Measurements from ENCODE around the gene SGCD.

The SGCD gene

GRCh38 chr5:156326718-156327259, at the start of gene SGCD:
SGCD (plus strand) TSS chr5:156327164.
- DNase-seq (ENCODE audit: low spot score): peak; percentile 82

DNA sequence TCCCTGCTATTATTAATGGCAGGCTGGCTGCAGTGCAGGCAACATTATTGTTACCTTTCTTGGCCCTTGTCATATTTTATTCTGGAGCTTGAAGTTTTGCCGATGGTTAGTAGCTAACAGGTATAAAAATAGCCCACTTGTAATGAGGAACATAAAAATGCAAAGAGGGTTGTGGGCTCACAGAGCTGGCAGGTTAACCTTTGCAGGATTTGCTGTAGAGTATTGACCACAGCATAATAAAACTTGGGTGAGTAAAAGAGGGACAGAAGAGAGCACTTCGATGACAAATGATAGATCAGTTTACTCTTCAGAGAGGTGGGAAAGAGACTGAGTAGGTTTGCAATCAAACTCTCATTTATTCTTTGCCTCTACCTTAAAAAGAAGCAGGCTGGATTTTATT, 49.7 kb upstream of the SGCD start:
- DNase-seq (ENCODE audit: low spot score): no peak

DNA sequence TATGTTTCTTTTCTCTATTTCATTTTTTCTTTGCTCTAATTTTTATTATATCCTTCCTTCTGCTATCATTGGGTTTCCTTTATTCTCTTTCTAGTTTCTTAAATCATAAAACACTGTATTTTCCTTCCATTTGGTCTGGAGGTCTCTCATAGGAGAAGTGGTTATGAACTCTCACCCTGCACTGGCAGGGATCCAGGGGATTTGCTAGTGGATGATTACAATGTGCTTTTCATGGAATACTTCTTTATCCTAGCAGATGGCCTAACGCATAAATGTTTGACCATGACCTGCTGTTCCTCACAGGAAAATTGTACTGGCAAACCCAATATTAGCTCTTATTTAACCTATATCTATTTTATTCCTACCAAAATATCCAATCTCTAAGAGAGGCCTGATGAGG, 31.5 kb upstream of the SGCD start:
- DNase-seq (ENCODE audit: low spot score): no peak

GRCh38 chr5:156310115-156310514, 16.8 kb upstream of the SGCD start:
- no peak for DNase-seq (ENCODE audit: low spot score)

DNA sequence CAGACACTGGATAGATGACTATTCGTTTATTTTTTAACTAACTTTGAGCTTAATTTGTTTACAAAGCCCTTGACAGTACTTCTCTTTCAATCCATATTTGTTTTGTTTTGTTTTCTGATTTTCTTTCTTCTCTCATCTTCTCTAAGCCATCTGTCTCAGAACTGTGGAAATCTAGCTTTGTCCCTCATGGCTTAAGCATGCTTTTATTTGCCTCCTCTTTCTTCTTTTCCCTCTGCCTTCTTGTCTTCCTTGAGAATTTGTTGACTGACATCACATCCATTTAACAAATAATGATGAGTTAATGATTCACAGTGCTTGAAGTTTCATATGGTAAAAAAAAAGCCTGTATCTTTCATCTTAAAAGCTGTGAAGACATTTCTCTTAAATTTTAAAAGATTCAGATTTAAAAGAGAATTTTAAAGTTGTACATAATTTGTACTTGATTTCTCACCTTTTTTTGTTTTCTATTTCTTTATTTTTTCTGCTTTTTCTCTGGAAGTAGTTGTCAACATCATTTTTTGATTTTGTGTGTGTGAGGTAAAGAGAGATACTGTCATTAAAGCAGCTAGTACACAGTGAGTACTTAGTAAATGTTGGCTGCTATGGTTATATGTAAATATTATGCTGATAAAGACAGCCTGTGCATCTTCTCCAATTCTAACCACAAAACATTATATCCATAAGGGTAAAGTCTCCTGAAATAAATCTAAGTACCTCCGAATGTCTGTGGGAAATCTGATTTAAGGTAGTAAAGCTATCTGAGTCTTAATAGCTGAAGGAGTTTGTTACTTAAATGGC, 13.9 kb upstream of the SGCD start:
- DNase-seq (ENCODE audit: low spot score): no peak

GRCh38 chr5:156314416-156314815, 12.5 kb upstream of the SGCD start:
- no peak for DNase-seq (ENCODE audit: low spot score)

- DNase-seq (ENCODE audit: low spot score): no peak
Measured at GRCh38 chr5:156322666-156323065, 4.3 kb upstream of the SGCD start.

GRCh38 chr5:156327296-156327695, 332 bp downstream of the SGCD start:
- DNase-seq (ENCODE audit: low spot score): no peak

- DNase-seq (ENCODE audit: low spot score): no peak
Measured at GRCh38 chr5:156328161-156328560, 1.2 kb downstream of the SGCD start.

GRCh38 chr5:156328766-156329165, 1.8 kb downstream of the SGCD start:
- no peak for DNase-seq (ENCODE audit: low spot score)

- DNase-seq (ENCODE audit: low spot score): no peak
Measured at GRCh38 chr5:156329171-156329611, 2.2 kb downstream of the SGCD start.

DNA sequence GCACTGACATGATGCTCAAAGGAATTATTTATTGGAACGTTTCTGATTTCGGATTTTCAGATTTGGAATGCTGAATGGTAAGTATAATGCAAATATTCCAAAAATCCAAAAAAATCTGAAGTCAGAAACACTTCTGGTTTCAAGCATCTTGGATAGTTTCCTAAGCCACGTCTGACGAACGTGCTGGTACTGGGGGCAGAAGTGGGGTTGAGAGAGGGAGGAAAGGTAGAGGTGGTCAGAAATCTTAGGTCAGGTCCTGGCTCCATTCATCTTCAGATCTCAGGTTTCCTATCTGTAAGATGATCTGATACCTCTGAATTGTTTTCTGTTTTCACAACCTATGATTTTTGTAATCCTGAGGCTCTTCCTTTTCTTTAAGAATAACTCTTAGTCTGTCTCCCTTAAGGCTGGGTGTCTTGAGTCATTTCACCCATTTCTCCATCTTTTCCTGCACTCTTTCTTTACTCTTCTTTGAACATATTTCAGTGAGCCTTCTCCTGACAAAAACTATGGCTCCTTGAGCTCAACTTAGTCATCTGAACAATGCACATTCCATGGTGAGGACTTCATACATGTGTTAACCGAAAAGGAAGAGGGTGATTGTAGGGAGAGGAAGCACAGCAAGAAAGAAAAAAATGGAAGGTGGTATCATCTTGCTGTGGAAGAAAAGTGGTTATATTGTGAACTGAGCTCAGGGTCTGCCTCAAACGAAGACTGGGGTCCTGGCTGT, 3.3 kb downstream of the SGCD start:
- DNase-seq (ENCODE audit: low spot score): no peak

DNA sequence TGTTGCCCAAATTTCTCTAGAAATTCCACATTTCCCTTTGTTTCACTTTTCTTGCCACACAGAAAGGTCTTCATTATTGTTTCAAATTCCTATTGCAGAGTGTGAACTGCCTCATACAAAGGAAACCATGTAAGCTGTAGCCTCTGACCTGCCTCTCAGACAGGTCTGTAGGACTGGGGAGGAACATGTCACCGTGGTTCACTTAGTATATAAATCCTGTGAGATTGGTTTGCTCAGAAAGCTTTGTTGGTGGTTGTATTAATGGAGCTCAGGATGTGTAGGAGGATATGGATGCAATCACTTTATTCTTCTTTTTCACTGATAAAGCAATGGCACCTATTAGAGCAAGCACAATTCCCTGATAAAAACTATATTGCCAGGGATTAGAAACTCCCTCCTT, 4.2 kb downstream of the SGCD start:
- DNase-seq (ENCODE audit: low spot score): no peak

DNA sequence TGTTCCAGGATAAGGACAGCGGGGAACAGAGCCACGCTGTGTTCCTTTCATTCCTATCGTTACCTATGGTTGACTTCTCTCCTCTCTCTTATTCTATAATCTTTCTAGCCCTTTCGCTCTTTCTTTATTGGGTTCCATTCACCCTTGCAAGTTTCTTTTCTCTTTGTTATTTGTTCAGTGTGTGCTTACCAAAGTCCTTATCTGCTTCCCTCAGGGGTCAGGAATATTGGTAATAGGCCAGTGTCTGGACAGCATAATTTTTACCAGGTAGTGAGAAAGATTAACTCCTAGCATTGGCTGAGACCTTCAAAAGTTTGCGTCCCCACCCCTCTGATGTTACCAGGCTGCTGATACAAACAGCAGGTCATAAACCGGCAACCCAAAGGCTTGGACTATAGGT, 4.9 kb downstream of the SGCD start:
- DNase-seq (ENCODE audit: low spot score): no peak

GRCh38 chr5:156332245-156332644, 5.3 kb downstream of the SGCD start:
- DNase-seq (ENCODE audit: low spot score): no peak

DNA sequence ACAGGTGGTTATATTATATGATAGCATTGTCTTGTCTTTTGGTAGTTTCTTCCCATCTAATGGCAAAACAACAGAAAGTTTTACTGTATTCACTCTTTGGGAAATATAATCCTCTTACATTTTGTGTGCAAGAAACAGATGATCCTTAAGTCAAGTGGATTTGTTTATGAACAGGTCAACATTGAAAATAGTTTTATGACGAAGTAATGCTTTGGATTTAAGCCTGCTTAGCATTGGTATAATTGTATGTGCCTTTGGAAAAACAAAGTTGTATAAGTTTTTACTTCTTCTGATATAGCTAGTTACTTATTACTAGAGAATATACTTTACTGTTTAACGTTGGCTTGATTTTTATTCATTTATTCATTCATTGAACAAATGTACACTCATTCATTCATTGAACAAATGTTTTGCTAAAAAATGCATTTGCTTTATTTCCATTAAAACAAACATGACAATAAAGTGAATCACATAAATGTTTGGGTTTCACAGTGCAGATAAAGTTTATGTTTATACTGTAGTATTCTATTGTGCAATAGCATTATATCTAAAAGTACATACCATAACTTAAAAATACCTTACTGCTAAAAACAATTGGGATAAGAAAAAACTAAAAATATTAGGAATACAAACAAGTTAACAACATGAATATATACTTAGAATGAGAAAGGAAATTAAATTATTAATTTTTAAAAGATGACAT, 12.3 kb downstream of the SGCD start:
- DNase-seq (ENCODE audit: low spot score): no peak

DNA sequence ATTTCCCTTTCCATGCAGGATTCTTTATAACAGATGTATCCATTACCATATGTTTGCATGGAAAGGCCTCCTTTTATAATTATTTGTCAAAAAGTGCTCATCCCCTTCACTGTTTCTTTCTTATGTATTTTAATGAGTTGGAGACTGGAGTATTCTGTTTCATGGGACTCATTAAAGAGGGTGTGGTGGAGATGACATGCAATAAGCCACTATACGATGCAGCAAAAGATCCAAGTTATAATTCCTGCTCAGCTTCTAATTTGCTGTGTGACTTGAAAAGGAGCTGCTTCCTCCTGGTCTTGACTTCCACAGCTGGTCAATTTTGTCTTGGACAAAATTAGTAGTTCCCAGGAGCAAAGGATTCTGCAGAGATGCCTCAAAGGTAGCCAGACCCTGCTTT, 13.9 kb downstream of the SGCD start:
- no peak for DNase-seq (ENCODE audit: low spot score)

DNA sequence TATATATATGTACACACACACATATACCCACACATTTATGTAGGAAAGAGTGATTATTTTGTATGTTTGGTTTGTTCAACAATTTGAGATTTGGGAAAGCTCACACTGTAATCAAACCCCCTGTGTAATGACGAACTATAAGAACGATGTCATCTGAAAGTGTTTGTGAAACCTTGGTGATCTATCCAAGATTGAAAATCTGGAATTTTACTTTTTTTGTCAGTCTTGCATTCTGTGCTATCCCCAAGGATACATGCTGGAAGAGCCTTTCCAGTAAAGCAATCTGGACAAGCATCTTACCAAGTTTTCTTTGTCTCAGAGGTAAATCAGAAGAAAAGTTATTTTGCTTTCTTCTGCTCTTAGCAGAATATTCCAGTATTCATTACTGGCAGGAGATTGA, 23.3 kb downstream of the SGCD start:
- no peak for DNase-seq (ENCODE audit: low spot score)

DNA sequence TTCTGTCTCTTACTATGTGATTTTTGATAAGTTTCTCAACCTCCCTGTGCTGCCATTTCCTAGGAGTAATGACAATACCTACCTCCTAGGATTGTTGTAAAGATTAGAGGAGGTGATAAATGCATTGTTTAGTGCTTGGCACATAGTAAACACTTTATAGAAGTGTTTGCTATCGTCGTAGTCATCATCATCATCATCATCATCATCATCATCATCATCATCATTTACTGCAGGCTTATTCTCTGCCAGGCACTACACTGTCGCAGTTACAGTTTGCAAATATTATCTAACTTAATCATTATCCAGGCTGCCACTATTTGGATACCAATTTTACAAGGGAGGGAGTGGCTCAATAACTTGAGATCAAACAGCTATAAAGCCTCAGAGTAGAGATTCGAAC, 24.5 kb downstream of the SGCD start:
- no peak for DNase-seq (ENCODE audit: low spot score)

DNA sequence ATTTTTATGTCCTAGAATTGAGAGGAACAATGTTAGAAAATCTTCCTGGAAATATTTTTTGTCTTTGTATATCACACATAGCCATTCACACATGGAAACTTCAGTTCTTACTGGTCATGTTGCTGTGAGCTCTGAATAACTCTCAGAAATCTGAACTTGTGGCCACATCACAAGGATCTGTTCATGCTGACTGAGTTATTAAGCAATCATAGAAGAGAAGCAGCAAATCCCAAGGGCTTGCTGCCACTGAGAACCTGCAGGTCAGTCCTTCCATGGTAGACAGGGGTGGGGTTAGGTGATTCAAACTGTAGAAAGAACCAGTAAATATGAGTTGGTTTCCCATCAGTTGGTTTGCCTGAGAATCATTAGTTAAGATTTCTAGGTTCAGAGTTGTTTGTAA, 27.6 kb downstream of the SGCD start:
- DNase-seq (ENCODE audit: low spot score): no peak

GRCh38 chr5:156356238-156356637, 29.3 kb downstream of the SGCD start:
- DNase-seq (ENCODE audit: low spot score): no peak

- DNase-seq (ENCODE audit: low spot score): no peak
Measured at GRCh38 chr5:156359476-156359875, 32.5 kb downstream of the SGCD start.
